ENCODE data around the gene MED22.

GRCh38 chr9:133389025-133389557, 41.2 kb upstream of the MED22 start:
- TF ChIP-seq CEBPB (IDR thresholded peaks at IDR 0.05) = no peak
- no peak for TF ChIP-seq TEAD4 (IDR thresholded peaks at IDR 0.05)
- no peak for TF ChIP-seq EP300 (IDR thresholded peaks at IDR 0.05; ENCODE audit: borderline replicate concordance)
- TF ChIP-seq, protein P1, sequence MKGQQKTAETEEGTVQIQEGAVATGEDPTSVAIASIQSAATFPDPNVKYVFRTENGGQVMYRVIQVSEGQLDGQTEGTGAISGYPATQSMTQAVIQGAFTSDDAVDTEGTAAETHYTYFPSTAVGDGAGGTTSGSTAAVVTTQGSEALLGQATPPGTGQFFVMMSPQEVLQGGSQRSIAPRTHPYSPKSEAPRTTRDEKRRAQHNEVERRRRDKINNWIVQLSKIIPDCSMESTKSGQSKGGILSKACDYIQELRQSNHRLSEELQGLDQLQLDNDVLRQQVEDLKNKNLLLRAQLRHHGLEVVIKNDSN (IDR thresholded peaks at IDR 0.05) = no peak
- TF ChIP-seq, protein P2, sequence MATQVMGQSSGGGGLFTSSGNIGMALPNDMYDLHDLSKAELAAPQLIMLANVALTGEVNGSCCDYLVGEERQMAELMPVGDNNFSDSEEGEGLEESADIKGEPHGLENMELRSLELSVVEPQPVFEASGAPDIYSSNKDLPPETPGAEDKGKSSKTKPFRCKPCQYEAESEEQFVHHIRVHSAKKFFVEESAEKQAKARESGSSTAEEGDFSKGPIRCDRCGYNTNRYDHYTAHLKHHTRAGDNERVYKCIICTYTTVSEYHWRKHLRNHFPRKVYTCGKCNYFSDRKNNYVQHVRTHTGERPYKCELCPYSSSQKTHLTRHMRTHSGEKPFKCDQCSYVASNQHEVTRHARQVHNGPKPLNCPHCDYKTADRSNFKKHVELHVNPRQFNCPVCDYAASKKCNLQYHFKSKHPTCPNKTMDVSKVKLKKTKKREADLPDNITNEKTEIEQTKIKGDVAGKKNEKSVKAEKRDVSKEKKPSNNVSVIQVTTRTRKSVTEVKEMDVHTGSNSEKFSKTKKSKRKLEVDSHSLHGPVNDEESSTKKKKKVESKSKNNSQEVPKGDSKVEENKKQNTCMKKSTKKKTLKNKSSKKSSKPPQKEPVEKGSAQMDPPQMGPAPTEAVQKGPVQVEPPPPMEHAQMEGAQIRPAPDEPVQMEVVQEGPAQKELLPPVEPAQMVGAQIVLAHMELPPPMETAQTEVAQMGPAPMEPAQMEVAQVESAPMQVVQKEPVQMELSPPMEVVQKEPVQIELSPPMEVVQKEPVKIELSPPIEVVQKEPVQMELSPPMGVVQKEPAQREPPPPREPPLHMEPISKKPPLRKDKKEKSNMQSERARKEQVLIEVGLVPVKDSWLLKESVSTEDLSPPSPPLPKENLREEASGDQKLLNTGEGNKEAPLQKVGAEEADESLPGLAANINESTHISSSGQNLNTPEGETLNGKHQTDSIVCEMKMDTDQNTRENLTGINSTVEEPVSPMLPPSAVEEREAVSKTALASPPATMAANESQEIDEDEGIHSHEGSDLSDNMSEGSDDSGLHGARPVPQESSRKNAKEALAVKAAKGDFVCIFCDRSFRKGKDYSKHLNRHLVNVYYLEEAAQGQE (IDR thresholded peaks at IDR 0.05; ENCODE audit: low read depth) = no peak
